ENCODE data around the gene E2F8.

Gene E2F8

DNA sequence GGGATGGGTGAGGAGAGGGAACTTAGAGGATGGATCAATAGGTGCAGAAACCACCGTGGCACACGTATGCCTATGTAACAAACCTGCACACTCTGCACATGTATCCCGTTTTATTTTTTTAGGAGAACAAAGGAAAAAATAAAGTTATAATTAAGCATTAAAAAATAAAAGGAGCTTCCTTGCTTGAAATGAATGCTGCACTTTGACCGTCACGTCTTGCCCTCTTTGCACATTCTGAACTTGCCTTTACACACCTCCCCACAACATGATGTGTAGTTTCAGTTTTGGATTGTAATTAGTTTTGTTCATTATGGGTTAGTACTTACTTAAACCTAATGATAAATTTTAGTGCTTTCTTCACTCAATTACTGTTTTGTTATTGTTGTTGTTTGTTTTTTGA is 35.9 kb downstream of the E2F8 start:
- TF ChIP-seq SUZ12 (IDR thresholded peaks at IDR 0.05; ENCODE audit: extremely low read depth, insufficient read depth, insufficient read length) (no peak), ZNF274 (IDR thresholded peaks at IDR 0.05; ENCODE audit: low read depth, low read length) (no peak), YY1 (IDR thresholded peaks at IDR 0.05; ENCODE audit: insufficient read depth, insufficient read length) (no peak)
- Histone ChIP-seq H3K4me3 (ENCODE audit: insufficient read length, low read depth) (no peak overlapping the region), H3K9ac (ENCODE audit: insufficient read length, low read depth) (no peak overlapping the region), H3K36me3 (ENCODE audit: insufficient read depth, insufficient read length, low read length) (no peaks in the 10 kb centered on the region), H3K9me3 (ENCODE audit: insufficient read depth, low read length) (peaks cover 8% of the 10 kb centered on the region; the same call in 1 of the 2 replicates), H3K4me1 (ENCODE audit: insufficient read depth, insufficient read length) (peaks cover 2% of the 10 kb centered on the region), H3K27me3 (ENCODE audit: insufficient read depth, insufficient read length) (no peaks in the 10 kb centered on the region)
- no peak for DNase-seq (ENCODE audit: low read depth, low spot score)

DNA sequence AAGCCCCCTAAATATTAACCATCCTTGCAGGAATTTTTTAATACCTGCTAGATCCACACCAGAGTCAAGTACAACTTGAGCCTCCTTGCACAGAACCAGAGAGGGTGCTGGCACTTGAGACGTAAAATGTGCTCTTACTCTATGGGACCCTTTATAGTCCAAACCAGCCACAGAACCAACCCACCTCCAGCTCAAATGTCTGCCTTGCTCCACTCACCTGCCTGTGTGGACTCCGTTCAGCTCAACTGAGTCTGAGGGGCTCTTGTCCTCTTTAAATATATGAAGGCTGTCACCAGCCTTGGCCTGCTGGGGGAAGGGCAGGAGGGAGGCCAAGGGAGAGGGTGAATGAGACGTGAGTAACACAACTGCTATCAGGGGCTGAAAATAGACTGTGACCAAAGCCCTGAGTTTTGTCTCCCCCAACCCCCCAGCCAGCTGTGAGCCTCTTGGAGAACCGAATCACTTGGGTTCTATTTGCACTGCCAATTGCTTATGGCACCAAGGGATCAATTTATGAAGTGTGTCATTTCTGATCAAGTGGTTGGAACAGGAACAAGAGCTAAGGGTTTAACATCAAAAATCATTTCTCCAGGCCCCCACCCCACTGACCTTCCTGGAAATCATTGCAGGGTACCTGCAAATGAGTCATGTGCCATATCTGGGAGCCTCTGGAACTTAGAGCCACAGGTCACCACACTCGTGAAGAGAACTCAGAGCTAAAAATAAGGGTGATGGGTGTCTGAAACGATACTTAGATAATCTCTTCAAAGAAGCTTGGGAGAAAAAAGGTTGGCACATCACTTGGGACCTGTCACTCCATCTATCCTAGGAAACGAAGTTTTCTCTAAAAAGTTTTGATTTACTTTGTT is 38.8 kb downstream of the E2F8 start, which contains the start of gene CSRP3:
Gene CSRP3, minus strand, starts transcription at position 247 of the 869 bp plus-strand sequence. CDS start 9,535 bp downstream, outside the sequence.
- H3K27me3 ChIP-seq (ENCODE audit: insufficient read depth, insufficient read length): no peaks in the 10 kb centered on the region
- no peak within 1 kb of the TSS for H3K9ac ChIP-seq (ENCODE audit: insufficient read length, low read depth)
- H3K4me3 ChIP-seq (ENCODE audit: insufficient read length, low read depth): no peak within 1 kb of the TSS
- H3K36me3 ChIP-seq (ENCODE audit: insufficient read depth, insufficient read length, low read length): no peaks in the 10 kb centered on the region
- H3K9me3 ChIP-seq (ENCODE audit: insufficient read depth, low read length): peaks cover 8% of the 10 kb centered on the region; the same call in 1 of the 2 replicates
- TF ChIP-seq ZNF274 (IDR thresholded peaks at IDR 0.05; ENCODE audit: low read depth, low read length) (no peak), YY1 (IDR thresholded peaks at IDR 0.05; ENCODE audit: insufficient read depth, insufficient read length) (no peak), SUZ12 (IDR thresholded peaks at IDR 0.05; ENCODE audit: extremely low read depth, insufficient read depth, insufficient read length) (no peak)
- H3K4me1 ChIP-seq (ENCODE audit: insufficient read depth, insufficient read length): no peaks in the 10 kb centered on the region
- DNase-seq (ENCODE audit: low read depth, low spot score): no peak

GRCh38 chr11:19200410-19201201 is 40.1 kb downstream of the E2F8 start:
- TF ChIP-seq SUZ12 (IDR thresholded peaks at IDR 0.05; ENCODE audit: extremely low read depth, insufficient read depth, insufficient read length) (no peak), ZNF274 (IDR thresholded peaks at IDR 0.05; ENCODE audit: low read depth, low read length) (no peak), YY1 (IDR thresholded peaks at IDR 0.05; ENCODE audit: insufficient read depth, insufficient read length) (no peak)
- no peak for DNase-seq (ENCODE audit: low read depth, low spot score)
- no peaks in the 10 kb centered on the region for H3K4me1 ChIP-seq (ENCODE audit: insufficient read depth, insufficient read length)
- no peak overlapping the region for H3K9ac ChIP-seq (ENCODE audit: insufficient read length, low read depth)
- no peaks in the 10 kb centered on the region for H3K36me3 ChIP-seq (ENCODE audit: insufficient read depth, insufficient read length, low read length)
- no peak overlapping the region for H3K4me3 ChIP-seq (ENCODE audit: insufficient read length, low read depth)
- H3K9me3 ChIP-seq (ENCODE audit: insufficient read depth, low read length): peaks cover 8% of the 10 kb centered on the region; the same call in 1 of the 2 replicates
- H3K27me3 ChIP-seq (ENCODE audit: insufficient read depth, insufficient read length): no peaks in the 10 kb centered on the region

GRCh38 chr11:19199771-19200170 is 41.0 kb downstream of the E2F8 start:
- Histone ChIP-seq H3K9me3 (ENCODE audit: insufficient read depth, low read length) (peaks cover 8% of the 10 kb centered on the region; the same call in 1 of the 2 replicates), H3K36me3 (ENCODE audit: insufficient read depth, insufficient read length, low read length) (no peaks in the 10 kb centered on the region), H3K4me3 (ENCODE audit: insufficient read length, low read depth) (no peak overlapping the region), H3K4me1 (ENCODE audit: insufficient read depth, insufficient read length) (no peaks in the 10 kb centered on the region), H3K27me3 (ENCODE audit: insufficient read depth, insufficient read length) (no peaks in the 10 kb centered on the region), H3K9ac (ENCODE audit: insufficient read length, low read depth) (no peak overlapping the region)
- TF ChIP-seq YY1 (IDR thresholded peaks at IDR 0.05; ENCODE audit: insufficient read depth, insufficient read length): no peak
- TF ChIP-seq SUZ12 (IDR thresholded peaks at IDR 0.05; ENCODE audit: extremely low read depth, insufficient read depth, insufficient read length): no peak
- no peak for TF ChIP-seq ZNF274 (IDR thresholded peaks at IDR 0.05; ENCODE audit: low read depth, low read length)
- no peak for DNase-seq (ENCODE audit: low read depth, low spot score)

DNA sequence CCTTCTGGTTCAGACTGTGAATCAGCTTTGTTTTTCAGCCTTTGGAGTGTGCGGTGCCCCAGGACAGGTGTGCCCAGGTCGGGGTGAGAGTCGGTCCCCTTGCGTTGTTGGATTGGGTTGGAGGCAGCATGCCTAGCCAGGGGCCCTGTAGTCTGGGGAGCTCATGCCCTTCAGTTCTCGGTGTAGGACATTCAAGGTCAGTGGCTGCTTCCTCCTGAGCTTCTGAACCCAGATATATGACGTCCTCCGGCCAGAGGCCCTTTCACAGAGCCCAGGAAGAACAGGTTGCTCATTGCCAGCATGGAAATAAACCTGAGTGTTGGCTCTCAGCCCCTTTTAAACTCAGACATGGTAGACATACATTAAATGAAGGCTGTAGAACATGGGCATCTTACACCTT is 41.7 kb downstream of the E2F8 start:
- Histone ChIP-seq H3K36me3 (ENCODE audit: insufficient read depth, insufficient read length, low read length) (no peaks in the 10 kb centered on the region), H3K4me1 (ENCODE audit: insufficient read depth, insufficient read length) (no peaks in the 10 kb centered on the region), H3K9me3 (ENCODE audit: insufficient read depth, low read length) (peaks cover 8% of the 10 kb centered on the region; the same call in 1 of the 2 replicates), H3K4me3 (ENCODE audit: insufficient read length, low read depth) (no peak overlapping the region), H3K9ac (ENCODE audit: insufficient read length, low read depth) (no peak overlapping the region), H3K27me3 (ENCODE audit: insufficient read depth, insufficient read length) (no peaks in the 10 kb centered on the region)
- TF ChIP-seq YY1 (IDR thresholded peaks at IDR 0.05; ENCODE audit: insufficient read depth, insufficient read length): no peak
- no peak for TF ChIP-seq SUZ12 (IDR thresholded peaks at IDR 0.05; ENCODE audit: extremely low read depth, insufficient read depth, insufficient read length)
- TF ChIP-seq ZNF274 (IDR thresholded peaks at IDR 0.05; ENCODE audit: low read depth, low read length): no peak
- DNase-seq (ENCODE audit: low read depth, low spot score): no peak

DNA sequence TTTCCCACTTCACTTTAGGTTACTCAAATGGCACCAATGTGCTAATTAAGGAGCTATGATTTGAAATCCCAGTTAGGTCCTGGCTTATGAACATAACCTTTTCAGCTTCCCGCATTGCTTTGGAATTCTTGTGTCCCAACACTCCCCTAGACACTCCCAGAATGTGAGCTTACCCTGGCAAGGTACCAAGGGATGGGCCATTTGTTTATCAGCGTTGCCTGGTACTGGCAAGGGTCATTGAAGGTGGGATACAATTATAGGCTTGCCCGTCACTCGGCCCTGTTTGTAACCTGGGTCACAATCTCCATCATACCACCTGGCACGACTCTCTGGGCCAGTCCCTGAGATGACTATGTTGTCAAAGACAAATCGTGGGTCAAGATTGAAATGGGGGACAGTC is 44.3 kb downstream of the E2F8 start:
- no peaks in the 10 kb centered on the region for H3K4me1 ChIP-seq (ENCODE audit: insufficient read depth, insufficient read length)
- TF ChIP-seq YY1 (IDR thresholded peaks at IDR 0.05; ENCODE audit: insufficient read depth, insufficient read length): no peak
- TF ChIP-seq ZNF274 (IDR thresholded peaks at IDR 0.05; ENCODE audit: low read depth, low read length): no peak
- TF ChIP-seq SUZ12 (IDR thresholded peaks at IDR 0.05; ENCODE audit: extremely low read depth, insufficient read depth, insufficient read length): no peak
- no peaks in the 10 kb centered on the region for H3K27me3 ChIP-seq (ENCODE audit: insufficient read depth, insufficient read length)
- H3K9ac ChIP-seq (ENCODE audit: insufficient read length, low read depth): no peak overlapping the region
- H3K9me3 ChIP-seq (ENCODE audit: insufficient read depth, low read length): peaks cover 8% of the 10 kb centered on the region; the same call in 1 of the 2 replicates
- H3K4me3 ChIP-seq (ENCODE audit: insufficient read length, low read depth): no peak overlapping the region
- DNase-seq (ENCODE audit: low read depth, low spot score): no peak
- H3K36me3 ChIP-seq (ENCODE audit: insufficient read depth, insufficient read length, low read length): no peaks in the 10 kb centered on the region

All from NT2/D1 (cell line).